Activated T-cell treated with anti-CD3 and anti-CD28 coated beads, Interleukin-2, amount 50 U/mL, for 1 hour (primary cell): ENCODE results near the gene ERBB4.

Experiments
- DNase-seq: peaks from one replicate; pipeline ENCODE4 v3.0.0-alpha.2; 2020

The ERBB4 gene

DNA sequence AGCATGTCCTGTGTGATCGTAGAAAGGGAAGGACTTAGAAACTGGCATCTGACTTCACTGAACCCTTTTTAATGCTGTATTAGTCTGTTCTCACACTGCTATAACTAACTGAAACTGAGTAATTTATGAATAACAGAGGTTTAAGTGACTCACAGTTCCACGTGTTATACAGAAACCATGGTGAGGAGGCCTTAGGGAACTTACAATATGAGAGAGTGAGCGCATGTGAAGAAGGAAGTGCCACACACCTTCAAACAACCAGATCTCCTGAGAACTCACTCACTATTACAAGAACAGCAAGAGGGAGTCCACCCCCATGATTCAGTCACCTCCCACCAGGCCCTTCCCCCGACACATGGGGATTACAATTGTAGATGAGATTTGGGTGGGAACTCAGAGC is 1170.9 kb downstream of the ERBB4 start:
- DNase-seq: no peak

DNA sequence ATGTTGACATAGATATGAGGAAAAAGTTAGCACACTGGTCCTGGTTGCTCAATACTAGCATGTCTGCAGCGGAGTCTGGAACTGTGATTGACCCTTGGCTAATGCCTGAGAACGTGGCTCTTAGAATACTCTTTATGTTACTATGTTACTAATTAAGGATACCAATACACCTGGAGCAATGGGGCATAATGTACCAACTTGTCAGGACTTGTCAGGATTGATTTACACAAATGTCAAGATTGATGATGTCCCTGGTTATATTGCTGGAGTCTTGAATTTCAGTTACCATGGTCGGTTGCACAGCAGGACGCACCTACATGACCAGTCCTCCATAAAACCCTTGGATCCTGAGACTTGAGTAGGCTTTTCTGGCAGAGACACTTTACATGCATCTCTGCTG is 1171.3 kb downstream of the ERBB4 start:
- DNase-seq: no peak

DNA sequence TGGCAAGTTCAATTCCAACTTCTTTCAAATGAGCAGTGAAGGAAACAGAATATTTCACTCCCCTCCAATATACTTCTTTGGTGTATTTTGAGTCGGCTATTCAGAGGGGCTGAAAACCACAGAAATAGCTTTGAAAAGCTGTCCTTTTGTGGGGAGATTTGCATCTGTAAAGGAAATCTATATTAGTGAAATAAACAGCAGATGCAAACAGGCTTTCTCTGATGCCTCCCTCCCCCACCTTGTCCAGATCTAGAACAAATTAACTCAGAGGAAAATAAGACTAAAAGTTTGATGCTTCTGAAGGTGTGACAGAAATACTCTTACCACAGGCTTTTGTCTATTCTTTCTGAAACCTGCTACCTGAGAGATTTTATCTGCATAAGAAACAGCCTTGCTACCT is 1173.7 kb downstream of the ERBB4 start:
- no peak for DNase-seq

DNA sequence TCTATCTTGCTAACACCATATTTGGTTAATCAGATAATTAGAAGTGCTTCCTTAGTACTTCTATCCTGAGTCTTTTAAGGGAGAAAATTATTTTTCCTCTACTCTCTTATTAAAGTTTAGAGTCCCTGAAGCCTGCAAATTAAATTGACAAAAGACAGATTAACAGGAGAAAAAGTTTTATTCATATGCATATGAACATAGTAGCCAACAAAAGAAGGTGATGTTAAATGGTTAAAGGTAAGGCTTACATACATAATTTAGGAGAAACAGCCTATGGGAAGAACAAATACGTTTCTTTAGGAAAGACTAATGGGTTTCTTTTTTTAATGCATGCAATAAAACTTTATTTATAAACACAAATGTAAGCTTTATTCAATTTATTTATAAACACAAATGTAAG is 1177.2 kb downstream of the ERBB4 start:
- DNase-seq: no peak

DNA sequence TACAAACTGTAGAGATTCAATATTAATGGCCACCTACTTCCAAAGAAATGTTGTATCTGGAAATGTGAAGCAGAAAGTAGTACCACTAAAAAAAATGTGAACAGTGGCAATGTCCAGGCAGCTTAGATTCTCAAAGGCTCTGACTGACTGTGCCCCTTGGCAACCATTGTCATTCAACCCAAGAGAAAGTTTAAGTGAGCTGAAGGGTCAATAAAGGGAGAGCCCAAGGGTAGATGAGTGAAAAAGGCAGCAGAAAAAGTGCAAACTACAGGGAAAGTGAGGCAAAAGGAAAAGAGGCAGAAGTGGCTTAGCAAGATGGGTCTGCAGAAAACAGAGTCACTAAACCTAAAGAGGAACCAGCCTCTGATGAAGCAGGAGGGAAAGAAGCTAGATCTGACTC is 1179.3 kb downstream of the ERBB4 start:
- DNase-seq: no peak

DNA sequence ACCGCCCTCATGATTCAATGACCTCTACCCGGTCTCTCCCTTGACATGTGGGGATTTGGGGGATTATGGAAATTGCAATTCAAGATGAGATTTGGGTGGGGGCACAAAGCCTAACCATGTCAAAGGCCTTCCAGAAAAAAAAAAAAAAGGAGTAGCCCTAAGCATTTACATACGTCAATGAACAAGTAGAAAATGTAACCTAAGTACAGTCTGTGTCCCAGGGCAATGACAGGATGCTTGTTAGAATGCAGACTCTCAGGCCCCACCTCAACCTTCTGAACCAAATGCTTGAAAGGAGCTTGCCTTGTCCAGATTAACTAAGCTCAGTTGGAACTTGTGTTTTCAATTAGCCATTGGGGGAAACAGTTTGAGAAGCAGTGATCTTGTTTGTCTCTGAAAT is 1180.1 kb downstream of the ERBB4 start:
- DNase-seq: no peak

DNA sequence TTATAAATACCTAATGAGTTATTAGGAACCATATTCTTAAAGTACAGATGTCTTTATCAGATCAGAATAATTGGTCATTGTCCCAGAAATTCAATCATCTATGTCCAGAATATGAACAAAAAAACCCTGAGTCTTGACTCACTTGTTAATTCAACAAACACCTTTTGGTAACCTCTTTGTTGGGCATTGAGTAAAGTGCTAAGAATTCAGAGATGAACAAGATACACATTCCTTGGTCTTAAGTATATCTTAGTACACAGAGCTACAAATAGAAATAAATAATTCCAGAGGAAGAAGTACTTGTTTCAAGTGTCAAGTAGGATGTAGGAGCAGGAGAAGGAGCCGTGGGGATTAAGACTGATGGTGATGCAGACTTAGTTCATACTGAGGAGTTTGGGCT is 1184.1 kb downstream of the ERBB4 start:
- no peak for DNase-seq

DNA sequence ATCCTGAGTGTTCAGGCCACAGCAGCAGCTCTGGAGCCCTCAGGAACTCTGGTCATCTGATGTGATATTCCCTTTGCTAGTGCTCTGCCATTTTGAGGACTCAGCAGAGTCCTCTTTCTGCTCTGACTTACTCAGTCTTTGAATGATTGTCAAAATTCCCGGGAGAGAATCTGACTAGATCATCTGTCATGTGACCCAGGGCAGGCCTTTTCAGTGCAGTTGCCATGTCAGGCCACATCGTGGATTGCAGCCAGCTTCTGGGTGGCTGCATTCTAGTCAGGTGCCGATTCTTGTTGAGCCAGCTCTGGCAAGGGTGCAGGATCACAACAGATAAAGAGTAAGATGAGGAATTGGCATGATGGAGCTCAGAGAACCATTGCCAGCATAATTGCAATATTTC is 1186.6 kb downstream of the ERBB4 start:
- DNase-seq: no peak

DNA sequence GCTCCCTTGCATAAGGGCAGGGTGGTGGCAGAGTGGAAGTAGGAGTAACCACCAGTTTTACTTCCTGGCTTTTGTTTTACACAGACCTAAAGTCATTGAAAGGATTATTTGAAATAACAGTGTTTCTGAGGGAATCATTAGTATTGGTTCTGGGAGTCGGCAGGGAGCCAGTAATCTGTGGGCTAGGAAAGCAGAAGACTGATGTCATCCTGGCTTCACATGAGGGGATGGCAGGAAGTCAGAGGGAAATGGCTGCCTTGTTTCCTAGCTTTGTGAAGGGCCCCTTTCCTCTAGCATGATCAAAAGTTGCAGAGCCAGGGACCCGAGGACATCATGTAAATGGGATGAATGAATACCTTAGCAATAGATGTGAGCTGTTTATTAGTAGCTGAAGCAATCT is 1189.6 kb downstream of the ERBB4 start:
- DNase-seq: no peak

DNA sequence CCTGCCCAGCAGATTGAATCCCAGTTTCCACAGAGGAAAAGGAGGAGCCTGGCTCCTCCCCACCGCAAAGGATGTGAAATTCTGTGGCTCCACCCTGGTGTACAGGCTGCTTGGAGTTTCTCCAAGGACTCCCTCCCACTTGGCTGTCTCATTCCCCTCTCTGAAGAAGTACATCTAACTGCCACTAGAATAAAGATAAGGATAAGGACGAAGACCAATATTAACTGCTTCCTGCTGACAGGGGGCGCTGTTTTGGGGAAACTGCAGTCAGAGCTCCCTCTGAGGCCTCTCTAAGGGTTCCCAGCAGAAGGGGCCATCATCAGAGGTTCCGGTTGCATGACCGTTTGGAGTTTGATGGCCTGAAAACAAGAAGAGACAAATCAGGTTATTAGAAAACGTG is 1191.3 kb downstream of the ERBB4 start:
- no peak for DNase-seq

DNA sequence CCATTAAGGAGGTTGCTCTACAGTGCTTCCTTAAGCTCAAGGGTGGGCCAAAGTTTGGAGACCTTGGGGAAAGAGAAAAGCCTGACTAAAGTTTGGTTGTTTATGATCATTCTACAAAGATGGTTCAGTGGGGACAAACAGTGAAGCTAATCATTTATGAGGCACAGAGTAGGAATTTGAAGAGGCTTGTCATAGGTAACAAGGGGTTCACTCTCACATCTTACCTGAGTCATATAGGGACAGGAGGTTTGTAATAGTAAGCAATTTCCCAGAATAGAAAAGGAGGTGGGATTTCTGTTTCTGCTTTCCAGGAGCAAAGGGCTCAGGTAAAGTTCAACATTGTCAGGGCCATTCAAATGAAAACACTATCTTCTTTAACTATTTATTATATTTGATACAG is 1194.3 kb downstream of the ERBB4 start:
- no peak for DNase-seq

DNA sequence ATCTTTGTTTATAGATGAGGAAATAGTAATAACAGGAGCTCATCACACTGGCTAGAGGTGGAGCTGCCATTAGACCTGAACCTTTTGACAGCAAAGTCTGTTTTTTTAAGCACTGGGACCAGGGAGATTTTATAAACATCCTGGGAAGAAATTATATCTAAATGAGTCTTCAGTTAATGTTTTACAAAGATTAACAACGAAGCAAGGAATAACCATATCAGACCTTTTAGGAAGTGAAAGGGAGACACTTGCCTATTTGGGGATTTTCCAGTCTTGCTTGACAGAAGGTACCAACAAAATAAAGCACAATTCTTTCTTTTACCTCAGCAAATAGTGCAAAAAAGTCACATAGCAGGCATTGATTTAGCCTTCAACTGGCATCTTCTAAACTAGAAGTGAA is 1205.2 kb downstream of the ERBB4 start:
- no peak for DNase-seq

DNA sequence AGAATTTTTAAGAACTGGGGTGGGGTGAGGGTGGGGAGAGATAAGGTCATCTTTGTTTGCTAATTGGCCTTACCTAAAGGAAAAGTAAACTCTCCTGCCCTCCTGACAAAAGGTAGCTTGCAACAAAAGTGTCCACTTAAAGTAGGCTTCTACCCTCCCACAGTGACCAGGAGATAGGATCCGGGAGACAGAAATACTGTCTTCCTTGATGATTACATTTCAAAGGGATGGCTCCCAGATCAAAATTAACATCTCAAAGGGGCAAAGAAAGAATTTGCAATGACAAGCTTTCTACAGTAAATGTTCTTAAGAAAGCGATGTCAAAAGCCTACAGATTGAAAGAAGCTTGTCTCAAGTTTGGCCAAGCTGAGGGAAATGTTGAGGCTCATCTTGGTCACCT is 1206.9 kb downstream of the ERBB4 start:
- no peak for DNase-seq

DNA sequence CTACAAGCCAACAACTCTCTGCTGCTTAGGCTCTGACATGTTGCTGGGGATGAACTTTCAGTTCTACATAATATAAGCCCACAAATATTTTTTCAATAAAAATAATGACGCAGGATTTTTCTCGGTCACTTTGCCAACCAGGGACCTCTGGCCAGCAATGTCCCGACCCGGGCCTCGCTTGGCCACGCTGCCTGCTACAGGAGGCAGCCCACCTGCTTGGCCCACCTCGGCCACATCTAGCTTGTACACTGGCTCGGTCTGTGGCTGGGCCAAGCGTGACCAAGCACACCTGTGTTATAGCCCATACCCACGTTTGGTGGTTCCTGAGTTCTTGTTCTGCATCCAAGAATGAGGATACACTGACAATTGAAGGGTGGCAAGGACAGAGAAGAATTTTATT is 1208.7 kb downstream of the ERBB4 start:
- no peak for DNase-seq

DNA sequence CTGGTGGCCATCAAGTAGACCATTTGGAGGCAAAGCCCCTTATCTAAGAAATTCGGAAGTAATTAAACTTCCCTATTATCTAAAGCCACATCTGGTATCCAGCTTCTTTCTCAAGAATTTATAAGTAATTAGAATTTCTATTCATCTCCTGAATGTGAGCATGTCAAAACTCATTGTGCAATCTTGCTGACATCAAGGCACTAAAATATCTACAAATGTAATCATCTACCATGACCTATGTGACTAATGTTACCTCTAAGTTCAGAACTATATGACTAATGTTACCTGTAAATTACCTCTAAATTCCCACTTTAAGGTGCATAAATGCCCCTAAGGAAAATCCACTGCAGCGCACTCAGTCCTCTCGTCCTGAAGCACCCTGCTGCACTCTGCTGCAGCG is 1209.2 kb downstream of the ERBB4 start:
- no peak for DNase-seq

DNA sequence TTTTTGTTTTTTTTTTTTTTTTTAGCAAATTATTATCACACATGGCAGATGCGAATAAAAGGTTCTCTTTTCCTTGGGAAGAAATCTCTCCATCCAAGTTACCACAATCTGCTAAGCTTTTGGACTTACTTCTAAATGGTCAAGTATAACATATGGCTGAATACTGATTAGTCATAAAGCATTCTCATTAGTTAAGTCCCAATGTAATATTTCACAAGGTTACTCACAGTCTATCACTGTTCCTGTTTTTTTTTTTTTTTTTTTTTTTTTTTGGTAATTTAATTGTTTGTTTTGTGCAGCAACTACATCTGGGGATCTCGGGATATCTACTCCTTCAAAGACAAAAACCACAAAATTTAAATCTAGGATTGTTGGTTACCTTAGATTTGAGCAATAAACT is 1210.5 kb downstream of the ERBB4 start:
- no peak for DNase-seq
